GM12873 (cell line): ENCODE data around the gene CADM2.

ENCODE experiments used
- TF ChIP-seq, protein P1 (sequence below): IDR thresholded peaks from 2 replicates; pipeline ENCODE4 v1.5.1; 2012; ENCODE audit warnings: low read depth, mild to moderate bottlenecking, moderate library complexity, low read length, control low read depth; ENCODE audit not compliant: insufficient read depth; ENCODE audit errors: missing control alignments

The CADM2 gene

GRCh38 chr3:85862893-85863455, 904.2 kb downstream of the CADM2 start:
- TF ChIP-seq, protein P1, sequence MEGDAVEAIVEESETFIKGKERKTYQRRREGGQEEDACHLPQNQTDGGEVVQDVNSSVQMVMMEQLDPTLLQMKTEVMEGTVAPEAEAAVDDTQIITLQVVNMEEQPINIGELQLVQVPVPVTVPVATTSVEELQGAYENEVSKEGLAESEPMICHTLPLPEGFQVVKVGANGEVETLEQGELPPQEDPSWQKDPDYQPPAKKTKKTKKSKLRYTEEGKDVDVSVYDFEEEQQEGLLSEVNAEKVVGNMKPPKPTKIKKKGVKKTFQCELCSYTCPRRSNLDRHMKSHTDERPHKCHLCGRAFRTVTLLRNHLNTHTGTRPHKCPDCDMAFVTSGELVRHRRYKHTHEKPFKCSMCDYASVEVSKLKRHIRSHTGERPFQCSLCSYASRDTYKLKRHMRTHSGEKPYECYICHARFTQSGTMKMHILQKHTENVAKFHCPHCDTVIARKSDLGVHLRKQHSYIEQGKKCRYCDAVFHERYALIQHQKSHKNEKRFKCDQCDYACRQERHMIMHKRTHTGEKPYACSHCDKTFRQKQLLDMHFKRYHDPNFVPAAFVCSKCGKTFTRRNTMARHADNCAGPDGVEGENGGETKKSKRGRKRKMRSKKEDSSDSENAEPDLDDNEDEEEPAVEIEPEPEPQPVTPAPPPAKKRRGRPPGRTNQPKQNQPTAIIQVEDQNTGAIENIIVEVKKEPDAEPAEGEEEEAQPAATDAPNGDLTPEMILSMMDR: no peak

DNA sequence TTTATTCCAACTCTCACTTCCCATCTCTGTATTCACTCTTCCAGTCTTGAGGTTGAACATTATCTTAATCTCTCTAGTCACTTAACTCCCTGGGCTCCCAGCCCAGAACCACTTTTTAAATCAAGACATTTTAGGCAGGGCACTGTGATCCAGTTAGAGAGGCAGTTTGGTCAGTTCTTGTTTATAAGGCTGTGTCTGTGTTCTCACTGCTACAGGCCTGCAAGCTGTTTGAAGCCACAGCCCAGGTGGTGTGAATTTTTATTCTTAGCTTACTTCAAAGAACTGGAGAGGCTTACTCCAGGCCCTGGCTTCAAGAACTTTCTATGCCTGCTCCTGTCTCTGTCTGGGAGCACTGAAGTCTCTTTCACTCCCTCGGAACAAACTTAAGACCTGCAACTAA, 906.1 kb downstream of the CADM2 start:
- TF ChIP-seq, protein P1: no peak

- TF ChIP-seq, protein P1: no peak
Measured at GRCh38 chr3:85867072-85867471, 908.3 kb downstream of the CADM2 start.

DNA sequence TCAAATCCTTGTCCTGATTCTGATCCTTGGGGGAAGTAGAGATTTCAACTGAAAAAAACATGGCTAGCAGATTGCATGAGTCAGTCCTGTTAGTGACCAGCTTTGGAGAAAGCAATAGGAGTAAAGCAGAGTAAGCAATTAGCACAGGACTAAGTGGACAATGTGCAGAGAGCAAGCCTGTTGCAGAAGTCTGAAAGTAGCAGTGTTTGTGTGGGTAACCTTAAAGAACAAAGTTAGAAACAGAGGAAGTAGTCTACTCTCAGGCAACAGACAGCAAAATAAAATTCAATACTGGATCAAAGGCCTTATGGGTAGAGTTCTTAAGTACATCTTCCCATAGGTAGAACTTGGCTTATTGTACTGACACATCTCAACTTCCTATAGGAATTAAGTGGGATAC, 916.8 kb downstream of the CADM2 start:
- TF ChIP-seq, protein P1: no peak

DNA sequence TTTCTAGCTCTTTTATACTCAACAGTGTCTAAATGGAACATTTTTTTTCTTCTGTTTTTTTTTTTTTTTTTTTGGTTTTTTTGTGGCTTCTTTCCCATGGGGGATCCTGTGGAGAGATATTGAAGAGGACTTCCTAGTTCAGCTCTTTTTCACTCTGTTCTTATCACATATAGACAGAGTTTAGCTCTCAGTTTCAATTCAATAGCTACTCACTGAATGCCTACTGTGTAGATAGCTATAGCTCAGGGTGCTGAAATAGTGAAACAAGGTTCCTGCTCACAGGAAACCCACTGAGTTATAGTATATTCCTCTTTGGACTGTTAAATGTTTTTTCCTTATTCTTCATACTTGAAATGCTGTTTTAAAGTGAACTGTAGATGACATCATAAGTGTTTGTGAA, 918.8 kb downstream of the CADM2 start:
- TF ChIP-seq, protein P1: no peak

DNA sequence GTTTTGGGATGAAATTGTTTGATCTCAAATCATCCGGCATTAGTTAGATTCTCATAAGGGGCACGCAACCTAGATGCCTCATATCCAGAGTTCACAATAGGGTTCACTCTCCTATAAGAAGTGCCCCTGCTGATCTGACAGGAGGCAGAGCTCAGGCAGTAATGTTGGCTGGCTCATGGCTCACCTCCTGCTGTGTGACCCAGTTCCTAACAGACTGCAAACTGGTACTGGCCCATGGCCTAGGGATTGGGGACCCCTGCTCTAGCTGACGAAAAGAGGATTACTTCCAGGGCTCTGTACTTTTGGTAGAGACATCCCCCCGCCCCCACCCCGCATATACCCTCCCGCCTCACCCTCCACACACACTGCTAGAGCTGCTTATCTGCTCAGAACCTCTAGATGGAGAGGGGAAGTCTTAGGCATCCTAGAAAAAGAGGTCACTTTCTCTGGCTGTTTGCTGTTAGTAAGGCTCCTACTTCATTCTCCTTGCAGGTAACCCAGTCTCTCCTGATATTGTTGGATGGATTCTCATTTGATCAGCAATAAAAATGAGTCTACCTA, 923.1 kb downstream of the CADM2 start:
- TF ChIP-seq, protein P1: no peak

DNA sequence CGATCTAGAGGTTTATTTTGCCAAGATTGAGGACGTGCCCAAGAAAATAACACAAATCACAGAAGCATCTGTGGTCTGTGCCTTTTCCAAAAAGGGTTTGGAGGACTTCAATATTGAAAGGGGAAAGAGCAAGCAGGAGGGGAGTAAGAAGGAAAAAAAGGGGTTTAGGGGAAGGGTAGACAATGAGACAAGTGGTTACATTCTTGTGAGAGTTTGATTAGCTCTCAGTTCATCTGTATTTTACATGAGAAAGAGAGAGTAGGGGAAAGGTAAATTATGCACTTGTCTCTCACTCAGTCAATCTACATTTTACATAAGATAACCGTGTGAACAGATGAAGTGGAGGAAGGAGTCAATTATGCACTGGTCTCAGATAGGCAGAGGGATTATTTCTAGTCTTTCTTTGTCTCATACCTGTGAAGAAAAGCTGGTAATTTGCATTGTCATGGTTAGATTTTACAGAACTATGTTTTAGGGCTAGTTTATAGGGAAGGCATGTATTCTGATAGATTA, 931.3 kb downstream of the CADM2 start:
- TF ChIP-seq, protein P1: no peak
